ENCODE measurements around the gene PLEKHF1. TPM values are rescaled to one million over a fixed set of nuclear protein-coding genes. Genes with fewer than 3 reads are reported as not detected.

The PLEKHF1 gene
- total RNA-seq, 1 donor from 2014 or later: 53.1 TPM

- intact Hi-C loops (cut with micrococcal nuclease): loop anchor here (1.0 to 5.0 kb wide), 11 partner anchors 22 to 249 kb away; partner anchors contain the start of genes CCNE1, PLEKHF1 and POP4
These were observed 50.7 kb downstream of the PLEKHF1 start for GRCh38 chr19:29715701-29716581.

GRCh38 chr19:29717051-29717450 lies 51.8 kb downstream of the PLEKHF1 start:
- intact Hi-C loops (cut with micrococcal nuclease): loop anchor here (2.0 to 5.0 kb wide), 2 partner anchors 188 to 250 kb away; no protein-coding TSS in a partner anchor

- intact Hi-C loops (cut with micrococcal nuclease): no loop called here
These were observed 58.9 kb downstream of the PLEKHF1 start for GRCh38 chr19:29724102-29724641.

- intact Hi-C loops (cut with micrococcal nuclease): no loop called here
These were observed 59.5 kb downstream of the PLEKHF1 start for GRCh38 chr19:29724746-29725145.

Other genes starting within 250 kb of the PLEKHF1 start
- not detected in 2 replicates for gene VSTM2B, start 139.5 kb upstream of the PLEKHF1 start, total RNA-seq
- gene POP4, start 59.2 kb upstream of the PLEKHF1 start, total RNA-seq: 99.5 and 106 TPM in 2 replicates
- 53.8 and 54.5 TPM in 2 replicates for gene C19orf12, start 49.8 kb downstream of the PLEKHF1 start, total RNA-seq
- 52.4 and 55.7 TPM in 2 replicates for gene CCNE1, start 146.5 kb downstream of the PLEKHF1 start, total RNA-seq

Measured in T-helper 1 cell treated with Interleukin-12 subunit alpha and Interleukin-12 subunit beta and Interleukin-4 antibody, amounts not matched to agents 30 ng/mL and 1 ng/mL, for 36 hours (primary cell).